GM23338 (cell line): Measurements from ENCODE around the gene MAPK8IP2.

Experiments
- CTCF ChIP-seq, 2 experiments: fragments of 200-600 bp in 1 of 2; sonication (generic) in 1 of 2; conservative IDR thresholded peaks; 2 replicates each; pipeline versions ENCODE4 v1.5.1 to v1.6.1; 2016 to 2017; ENCODE audit warnings: antibody characterized with exemption in 2 of 2, low read depth in 2 of 2, mild to moderate bottlenecking in 2 of 2, moderate library complexity in 1 of 2
- EZH2phosphoT487 ChIP-seq: fragments of 200-600 bp; sonication (generic); IDR thresholded peaks from one replicate; pipeline ENCODE4 v1.8.1; 2018; ENCODE audit warnings: antibody characterized with exemption; ENCODE audit not compliant: unreplicated experiment
- ZNF114 ChIP-seq: fragments of 250-450 bp; sonication (Bioruptor Pico); IDR thresholded peaks from 2 replicates; pipeline ENCODE4 v1.5.0; 2020; ENCODE audit warnings: mild to moderate bottlenecking, moderate library complexity

GRCh38 chr22:50561401-50562358 is 38.9 kb upstream of the MAPK8IP2 start:
- no peak for TF ChIP-seq CTCF (conservative IDR thresholded peaks at IDR 0.05; ENCODE audit: low read depth in 2 of 2)
- TF ChIP-seq EZH2phosphoT487: no peak
- no peak for TF ChIP-seq ZNF114 (CRISPR knock-in tag)
